ENCODE results near the gene CENPE.

Gene CENPE

DNA sequence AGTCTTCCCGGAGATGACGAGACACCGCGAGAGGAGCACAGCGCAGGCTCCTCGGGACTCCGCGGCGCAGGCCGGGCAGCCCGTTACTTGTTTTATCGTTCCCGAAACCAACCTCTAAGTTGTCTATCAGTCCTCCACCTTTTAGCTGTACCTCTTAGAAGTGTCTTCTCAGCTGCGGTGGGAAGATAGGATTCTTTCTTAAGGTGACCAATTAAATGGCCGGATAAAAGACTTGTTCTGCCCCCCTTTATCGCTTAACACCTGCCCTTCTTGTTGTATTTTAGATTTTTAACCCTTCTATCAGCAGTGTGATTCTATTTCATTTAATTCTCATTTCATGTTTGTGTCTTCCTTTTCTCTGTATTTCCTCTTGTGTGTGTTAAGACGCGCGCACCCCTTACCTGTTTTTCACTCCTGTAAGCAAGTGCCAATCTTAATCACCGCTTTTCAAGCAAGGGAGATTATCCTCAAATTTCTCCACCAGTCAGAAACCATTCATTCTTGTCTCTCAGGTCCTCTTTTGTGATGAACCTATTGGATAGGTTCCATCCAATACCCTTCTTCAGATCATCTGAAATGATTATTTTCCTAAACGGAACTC is 121.3 kb downstream of the CENPE start, which contains the start of gene SLC9B2:
Gene SLC9B2 (minus strand): TSS at position 15 of the 601 bp plus-strand sequence. CDS start 9,211 bp downstream, outside the sequence.
- DNase-seq (ENCODE audit: low read depth), result no peak

DNA sequence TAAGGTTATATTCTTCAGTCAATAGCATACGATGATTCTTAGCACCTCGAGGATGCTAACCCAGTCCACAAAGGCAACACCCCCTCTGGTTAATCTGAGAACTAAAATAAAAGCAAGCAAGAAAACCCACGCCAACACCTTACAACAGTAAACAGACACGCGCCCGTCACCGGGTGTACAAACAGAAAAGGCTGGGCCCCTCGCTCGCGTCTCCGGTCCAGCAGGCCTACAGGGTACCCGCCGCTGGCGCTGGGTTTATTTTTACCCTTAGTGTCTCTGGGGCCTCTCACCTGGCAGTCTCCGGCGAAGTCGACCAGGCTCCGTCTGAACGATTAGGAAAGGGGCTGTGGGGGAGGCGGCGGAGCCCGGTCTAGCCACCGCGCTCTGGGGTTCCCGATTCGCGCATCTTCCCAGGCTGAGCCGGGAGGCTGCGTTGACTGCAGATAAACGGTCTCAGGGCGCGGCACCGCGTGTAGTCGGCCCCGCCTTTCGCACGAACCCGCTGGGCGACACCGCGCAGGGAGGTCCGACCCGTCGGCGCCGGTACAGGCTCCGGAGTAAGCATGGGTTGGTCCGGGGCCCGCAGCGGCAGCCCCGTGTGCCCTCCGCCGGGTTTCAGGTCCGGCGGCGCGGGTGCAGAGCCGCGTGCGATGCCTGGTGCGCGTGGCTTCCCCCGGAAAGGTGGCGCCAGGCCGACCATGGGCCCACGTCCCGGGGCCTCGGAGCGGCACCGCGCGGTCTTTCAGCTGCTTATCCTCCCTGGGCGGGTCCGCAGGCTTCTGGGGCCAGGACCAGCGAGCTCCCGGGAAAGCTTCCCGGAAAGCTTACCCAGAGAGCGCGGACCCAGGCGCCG is 122.0 kb downstream of the CENPE start:
- DNase-seq (ENCODE audit: low read depth), result peak; percentile 50

GRCh38 chr4:103075435-103075893 is 122.7 kb downstream of the CENPE start:
- DNase-seq (ENCODE audit: low read depth), result no peak

GRCh38 chr4:103074744-103075434 is 123.3 kb downstream of the CENPE start:
- DNase-seq (ENCODE audit: low read depth), result no peak

DNA sequence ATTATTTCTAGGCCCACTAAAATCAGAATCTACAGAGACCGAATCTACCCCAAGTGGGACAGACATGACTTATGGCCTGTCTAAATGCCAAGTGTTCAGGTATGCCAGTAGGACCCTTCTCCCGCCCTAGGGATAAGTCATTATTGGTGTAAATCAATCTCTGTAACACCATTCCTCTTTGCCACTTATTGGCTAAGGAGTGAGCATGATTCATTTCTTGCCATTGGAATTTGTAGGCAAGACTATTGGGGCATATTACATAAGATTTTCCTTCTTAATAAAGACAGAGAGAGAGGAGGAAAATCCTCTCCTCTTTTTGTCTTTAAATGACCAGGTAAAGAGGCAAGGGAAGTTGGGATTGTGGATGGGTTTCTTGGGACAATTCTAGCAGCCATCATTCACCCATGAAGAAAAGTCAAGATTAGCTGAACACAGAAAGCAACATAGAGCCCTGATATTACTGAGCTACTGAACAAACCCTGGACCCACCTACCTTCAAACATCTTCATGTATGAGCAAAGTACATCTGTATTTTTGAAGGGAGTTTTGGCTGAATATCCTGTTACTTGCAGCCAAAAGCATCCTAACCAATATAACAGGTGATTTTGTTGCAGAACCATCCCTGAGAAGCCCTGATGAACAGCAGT is 124.2 kb downstream of the CENPE start:
- DNase-seq (ENCODE audit: low read depth), result no peak

DNA sequence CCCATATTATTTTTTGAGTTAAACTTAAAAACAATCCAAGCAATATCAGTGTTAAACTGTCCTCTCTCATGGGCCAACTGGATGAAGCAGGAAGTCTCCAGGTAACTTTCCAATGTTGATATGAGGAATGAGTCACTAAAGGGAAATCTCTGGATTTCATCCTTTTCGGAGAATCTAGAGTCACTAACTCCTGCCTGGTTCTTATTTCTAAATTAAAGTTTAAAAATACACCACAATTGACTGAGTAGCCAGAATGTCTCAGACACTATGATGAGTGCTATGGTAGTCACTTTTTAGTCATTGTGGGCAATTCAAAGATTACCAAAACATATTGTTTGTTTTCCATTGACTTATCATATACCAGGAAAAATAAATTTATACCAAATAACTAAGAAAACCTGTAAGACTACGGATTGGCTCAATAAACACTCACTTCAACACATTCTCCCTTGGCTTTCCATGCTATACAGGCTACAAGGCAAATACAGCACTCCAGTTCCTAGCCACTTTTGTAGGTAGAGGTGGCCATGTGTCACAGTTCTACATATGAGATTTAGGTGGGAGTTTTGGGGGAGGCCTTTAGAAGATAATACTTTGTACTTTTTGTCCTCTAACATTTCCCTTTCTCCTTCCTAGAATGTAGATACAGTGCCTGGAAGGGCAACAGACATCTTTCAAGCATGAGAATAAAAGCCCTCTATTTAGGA is 130.1 kb downstream of the CENPE start:
- no peak for DNase-seq (ENCODE audit: low read depth)

GRCh38 chr4:103060453-103061148 is 137.5 kb downstream of the CENPE start:
- DNase-seq (ENCODE audit: low read depth), result no peak

Data from HS-27A (cell line).